ENCODE measurements around the gene TLR1. TPM values are rescaled to one million over a fixed set of nuclear protein-coding genes. Genes with fewer than 3 reads are reported as not detected.
"Not testable (repeated sequence)": the region's sequence is repeated elsewhere in the genome, so short reads cannot be mapped to it uniquely, and the experiment has no call there.

The TLR1 gene
- total and polyA plus RNA-seq, 2 donors from 2014 or later: 1.8 to 18.0 TPM

- intact Hi-C loops (cut with DNase I): no loop called here
- H3K36me3 ChIP-seq (ENCODE audit: control insufficient read depth in 2 of 3, insufficient read depth in 3 of 3, low read length in 3 of 3): no peaks in the 10 kb centered on the region
- H3K27ac ChIP-seq (ENCODE audit: low read depth in 2 of 2, low read length in 2 of 2): no peak overlapping the region
- no peak overlapping the region for H3K9ac ChIP-seq (ENCODE audit: low read length in 3 of 3)
- no peak for FAIRE-seq
- H3K4me3 ChIP-seq (ENCODE audit: low read length in 3 of 3): no peak overlapping the region
- H3K27me3 ChIP-seq (ENCODE audit: control insufficient read depth, insufficient read depth, low read length): no peaks in the 10 kb centered on the region
- H3K9me3 ChIP-seq (ENCODE audit: control insufficient read depth in 2 of 3, insufficient read depth in 1 of 3, low read length in 3 of 3): peaks cover 0 to 7% (median 0%) of the 10 kb centered on the region in 3 donors
- no peak for TF ChIP-seq CTCF (IDR thresholded peaks at IDR 0.05; ENCODE audit: borderline replicate concordance, extremely low read depth, insufficient read depth)
- no peaks in the 10 kb centered on the region for H3K4me1 ChIP-seq (ENCODE audit: control insufficient read depth in 2 of 3, insufficient read depth in 2 of 3, low read depth in 1 of 3, low read length in 3 of 3)
- peak in 1 of 5 donors; percentile 13 for DNase-seq
Observed at GRCh38 chr4:38815885-38816782, 11.5 kb upstream of the TLR1 start.

GRCh38 chr4:38814386-38814785 lies 9.8 kb upstream of the TLR1 start:
- Histone ChIP-seq H3K27me3 (ENCODE audit: control insufficient read depth, insufficient read depth, low read length) (no peaks in the 10 kb centered on the region), H3K9ac (ENCODE audit: low read length in 3 of 3) (no peak overlapping the region), H3K36me3 (ENCODE audit: control insufficient read depth in 2 of 3, insufficient read depth in 3 of 3, low read length in 3 of 3) (no peaks in the 10 kb centered on the region), H3K9me3 (ENCODE audit: control insufficient read depth in 2 of 3, insufficient read depth in 1 of 3, low read length in 3 of 3) (peaks cover 0 to 7% (median 0%) of the 10 kb centered on the region in 3 donors), H3K4me1 (ENCODE audit: control insufficient read depth in 2 of 3, insufficient read depth in 2 of 3, low read depth in 1 of 3, low read length in 3 of 3) (no peaks in the 10 kb centered on the region), H3K4me3 (ENCODE audit: low read length in 3 of 3) (no peak overlapping the region), H3K27ac (ENCODE audit: low read depth in 2 of 2, low read length in 2 of 2) (no peak overlapping the region)
- FAIRE-seq (no peak), DNase-seq (no peak)
- TF ChIP-seq CTCF (IDR thresholded peaks at IDR 0.05; ENCODE audit: borderline replicate concordance, extremely low read depth, insufficient read depth): no peak
- intact Hi-C loops (cut with DNase I): no loop called here

- no peak for TF ChIP-seq CTCF (IDR thresholded peaks at IDR 0.05; ENCODE audit: borderline replicate concordance, extremely low read depth, insufficient read depth)
- Histone ChIP-seq H3K9me3 (ENCODE audit: control insufficient read depth in 2 of 3, insufficient read depth in 1 of 3, low read length in 3 of 3) (peaks cover 0 to 7% (median 0%) of the 10 kb centered on the region in 3 donors), H3K27me3 (ENCODE audit: control insufficient read depth, insufficient read depth, low read length) (no peaks in the 10 kb centered on the region), H3K4me1 (ENCODE audit: control insufficient read depth in 2 of 3, insufficient read depth in 2 of 3, low read depth in 1 of 3, low read length in 3 of 3) (no peaks in the 10 kb centered on the region), H3K9ac (ENCODE audit: low read length in 3 of 3) (no peak overlapping the region), H3K36me3 (ENCODE audit: control insufficient read depth in 2 of 3, insufficient read depth in 3 of 3, low read length in 3 of 3) (no peaks in the 10 kb centered on the region), H3K4me3 (ENCODE audit: low read length in 3 of 3) (no peak overlapping the region), H3K27ac (ENCODE audit: low read depth in 2 of 2, low read length in 2 of 2) (no peak overlapping the region)
- no peak for FAIRE-seq
- intact Hi-C loops (cut with DNase I): no loop called here
- no peak for DNase-seq
Observed at GRCh38 chr4:38811297-38811696, 6.7 kb upstream of the TLR1 start.

GRCh38 chr4:38807462-38807861 lies 2.9 kb upstream of the TLR1 start:
- H3K27ac ChIP-seq (ENCODE audit: low read depth in 2 of 2, low read length in 2 of 2); H3K9me3 ChIP-seq (ENCODE audit: control insufficient read depth in 2 of 3, insufficient read depth in 1 of 3, low read length in 3 of 3); DNase-seq; H3K9ac ChIP-seq (ENCODE audit: low read length in 3 of 3); H3K4me3 ChIP-seq (ENCODE audit: low read length in 3 of 3); H3K27me3 ChIP-seq (ENCODE audit: control insufficient read depth, insufficient read depth, low read length); intact Hi-C loops (cut with DNase I); H3K4me1 ChIP-seq (ENCODE audit: control insufficient read depth in 2 of 3, insufficient read depth in 2 of 3, low read depth in 1 of 3, low read length in 3 of 3); H3K36me3 ChIP-seq (ENCODE audit: control insufficient read depth in 2 of 3, insufficient read depth in 3 of 3, low read length in 3 of 3); FAIRE-seq: not testable (repeated sequence)

GRCh38 chr4:38806251-38806650 lies 1.7 kb upstream of the TLR1 start:
- H3K4me1 ChIP-seq (ENCODE audit: control insufficient read depth in 2 of 3, insufficient read depth in 2 of 3, low read depth in 1 of 3, low read length in 3 of 3); H3K27ac ChIP-seq (ENCODE audit: low read depth in 2 of 2, low read length in 2 of 2); H3K4me3 ChIP-seq (ENCODE audit: low read length in 3 of 3); H3K9ac ChIP-seq (ENCODE audit: low read length in 3 of 3); FAIRE-seq; intact Hi-C loops (cut with DNase I); H3K9me3 ChIP-seq (ENCODE audit: control insufficient read depth in 2 of 3, insufficient read depth in 1 of 3, low read length in 3 of 3); DNase-seq; H3K27me3 ChIP-seq (ENCODE audit: control insufficient read depth, insufficient read depth, low read length); H3K36me3 ChIP-seq (ENCODE audit: control insufficient read depth in 2 of 3, insufficient read depth in 3 of 3, low read length in 3 of 3): not testable (repeated sequence)

Measured in kidney (tissue), 14 donors.